ENCODE data around the gene ZNF521.

Gene ZNF521

DNA sequence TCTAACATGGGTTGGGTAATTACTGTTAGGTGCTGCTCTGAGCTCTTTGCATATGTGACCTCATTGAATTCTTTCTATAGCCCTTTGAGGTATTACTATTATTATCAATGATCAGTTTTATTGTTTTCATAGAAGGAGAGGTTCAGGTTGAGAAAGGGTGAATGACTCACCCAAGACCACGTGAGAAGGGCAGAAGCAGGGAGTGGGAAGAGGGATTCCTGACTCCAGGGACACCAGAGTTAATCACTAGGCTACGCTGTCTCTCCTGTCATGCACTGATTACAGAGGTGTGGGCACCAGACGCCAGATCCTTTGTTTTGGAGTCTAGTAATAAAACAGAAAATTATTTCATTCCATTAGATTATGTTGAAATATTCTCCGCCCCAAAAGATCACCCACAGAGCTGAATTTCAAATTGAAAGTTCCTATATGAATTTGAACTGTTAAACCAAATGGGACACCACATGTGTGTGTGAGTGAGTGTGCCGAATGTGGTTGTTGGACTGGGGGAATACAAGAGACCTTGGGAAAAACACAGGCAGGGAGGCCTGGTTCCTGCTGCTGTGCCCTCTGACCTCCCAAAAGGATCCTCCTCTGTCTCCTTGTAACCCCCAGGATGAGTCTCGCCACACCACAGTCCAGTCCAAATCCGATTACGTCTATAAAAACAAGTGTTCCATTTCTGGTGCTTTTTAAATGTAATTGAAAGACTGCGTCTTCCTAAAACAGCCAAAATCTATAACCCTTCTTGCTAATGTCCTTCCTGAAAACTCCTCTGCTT, 215.4 kb downstream of the ZNF521 start:
- DNase-seq (ENCODE audit: low read depth in 1 of 2, low spot score in 1 of 2), result no peak

- DNase-seq (ENCODE audit: low read depth in 1 of 2, low spot score in 1 of 2), result no peak
Measured at GRCh38 chr18:25134861-25135260, 217.1 kb downstream of the ZNF521 start.

DNA sequence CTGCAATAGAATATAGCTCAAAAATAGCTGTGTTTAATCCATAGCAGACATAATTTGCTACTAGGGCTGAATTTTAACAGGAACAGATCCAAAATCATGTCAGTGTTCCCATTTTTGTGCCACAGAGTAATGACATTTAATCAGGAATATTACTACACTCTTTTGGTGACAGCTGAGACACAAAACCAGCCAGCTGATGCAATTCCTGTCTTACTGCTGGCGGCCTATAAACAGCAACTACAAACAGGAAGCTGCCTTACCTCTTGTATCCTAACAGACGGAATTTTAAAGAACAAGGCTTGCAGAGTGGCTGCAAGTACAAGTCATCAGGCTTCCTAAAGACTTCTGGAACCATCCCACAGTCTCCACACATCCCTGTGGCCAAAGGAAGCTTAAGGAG, 218.1 kb downstream of the ZNF521 start:
- no peak for DNase-seq (ENCODE audit: low read depth in 1 of 2, low spot score in 1 of 2)

- no peak for DNase-seq (ENCODE audit: low read depth in 1 of 2, low spot score in 1 of 2)
Measured at GRCh38 chr18:25132786-25133496, 219.0 kb downstream of the ZNF521 start.

- DNase-seq (ENCODE audit: low read depth in 1 of 2, low spot score in 1 of 2), result no peak
Measured at GRCh38 chr18:25126751-25127150, 225.2 kb downstream of the ZNF521 start.

- no peak for DNase-seq (ENCODE audit: low read depth in 1 of 2, low spot score in 1 of 2)
Measured at GRCh38 chr18:25125680-25126079, 226.3 kb downstream of the ZNF521 start.

DNA sequence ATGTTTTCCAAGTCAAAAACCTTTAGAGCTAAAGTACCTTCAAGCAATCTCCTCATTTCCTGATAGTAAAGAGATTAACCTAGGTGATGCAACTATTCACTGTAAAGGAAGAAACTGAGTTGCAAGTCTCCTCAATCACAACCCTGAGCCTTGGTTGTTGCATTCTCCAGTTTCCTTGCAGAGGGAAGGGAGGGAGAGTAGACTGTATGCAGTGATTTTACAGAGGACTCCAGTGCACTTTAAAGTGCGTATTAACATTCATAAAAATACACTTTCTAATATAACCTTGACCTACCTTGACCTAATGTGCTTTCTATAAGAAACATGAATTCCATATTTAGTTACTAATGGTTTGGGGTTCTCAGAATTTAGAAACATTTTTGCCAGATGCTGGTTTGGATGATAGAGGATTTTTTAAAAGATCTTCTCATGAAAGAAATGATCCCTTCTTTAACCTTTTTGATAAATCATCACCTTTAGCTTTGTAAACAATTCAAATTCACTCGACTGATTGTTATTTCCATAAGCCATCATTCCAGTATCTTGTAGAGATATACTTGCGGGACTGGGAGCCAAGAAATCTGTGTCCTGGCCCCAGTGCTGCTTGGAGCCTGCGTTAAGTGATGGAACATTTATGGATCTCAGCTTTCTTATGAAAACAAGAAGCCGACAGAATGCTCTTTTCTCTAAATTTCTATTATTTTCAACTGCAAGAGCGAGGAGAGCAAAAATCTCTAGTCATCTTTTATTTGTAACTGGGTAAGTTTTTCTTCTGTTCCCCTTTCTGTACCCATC, 228.3 kb downstream of the ZNF521 start:
- no peak for DNase-seq (ENCODE audit: low read depth in 1 of 2, low spot score in 1 of 2)

DNA sequence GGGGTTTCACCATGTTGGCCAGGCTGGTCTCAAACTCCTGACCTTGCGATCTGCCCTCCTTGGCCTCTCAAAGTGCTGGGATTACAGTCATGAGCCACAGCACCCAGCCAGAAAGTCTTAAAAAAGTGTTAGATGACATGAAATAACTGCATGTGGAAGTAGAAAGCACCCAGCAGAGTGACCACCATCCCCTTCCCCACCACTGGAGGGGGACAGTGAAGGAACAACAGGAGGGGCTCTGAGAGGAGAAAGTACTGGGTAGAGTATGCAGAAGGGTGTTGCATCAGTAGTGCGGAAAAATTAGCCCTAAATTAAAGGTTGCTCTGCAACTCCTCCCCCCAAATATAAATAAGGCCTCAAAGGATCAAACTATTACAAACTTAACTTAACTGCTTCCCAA, 230.5 kb downstream of the ZNF521 start:
- no peak for DNase-seq (ENCODE audit: low read depth in 1 of 2, low spot score in 1 of 2)

DNA sequence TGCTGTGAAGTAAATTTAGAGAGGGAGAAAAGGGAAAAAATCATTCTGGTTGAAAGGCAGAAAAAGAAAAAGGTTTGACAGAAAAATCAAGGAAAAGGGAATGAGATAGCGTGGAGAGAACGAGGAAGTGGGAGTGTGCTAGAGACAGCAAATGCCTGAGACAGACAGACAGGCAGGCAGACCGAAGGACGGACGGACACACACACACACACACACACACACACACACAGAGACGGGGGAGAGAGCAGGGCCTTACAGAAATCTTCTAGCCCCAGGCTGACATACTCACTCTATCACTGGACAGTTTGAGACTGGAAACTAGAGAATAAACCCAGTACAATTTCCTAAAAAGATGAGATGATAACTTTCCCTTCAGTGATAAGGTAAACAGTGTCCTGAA, 238.4 kb downstream of the ZNF521 start:
- no peak for DNase-seq (ENCODE audit: low read depth in 1 of 2, low spot score in 1 of 2)

DNA sequence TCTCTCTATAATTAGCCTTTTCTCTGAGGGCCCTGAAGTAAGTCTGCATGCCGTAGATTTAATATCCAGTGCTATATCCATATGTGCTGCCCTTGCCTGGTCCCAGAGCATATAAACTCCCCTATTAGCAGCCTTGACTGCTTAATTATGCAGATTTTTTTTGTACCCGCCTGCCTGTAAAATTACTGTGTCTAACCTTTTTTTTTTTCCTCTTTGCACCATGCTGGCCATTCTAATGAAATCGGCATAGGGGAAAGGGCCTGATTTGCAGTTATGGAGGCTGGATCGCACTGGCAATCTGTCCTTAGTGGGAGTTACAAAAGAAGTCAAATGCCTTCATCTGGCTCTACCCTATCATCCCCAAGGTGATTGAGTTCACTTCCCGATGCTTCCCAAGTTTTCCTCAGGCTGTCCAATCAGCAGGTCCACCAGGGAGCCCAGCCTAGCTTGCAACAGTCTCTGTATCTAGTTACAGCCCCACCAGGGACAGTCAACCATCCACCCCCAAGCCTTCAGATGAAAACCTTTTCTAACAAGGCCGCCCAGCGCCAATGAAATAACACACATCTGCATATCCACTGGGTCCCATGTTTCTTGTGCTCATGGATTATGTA, 239.0 kb downstream of the ZNF521 start:
- DNase-seq (ENCODE audit: low read depth in 1 of 2, low spot score in 1 of 2), result no peak

- DNase-seq (ENCODE audit: low read depth in 1 of 2, low spot score in 1 of 2), result no peak
Measured at GRCh38 chr18:25111377-25112288, 240.3 kb downstream of the ZNF521 start.

- no peak for DNase-seq (ENCODE audit: low read depth in 1 of 2, low spot score in 1 of 2)
Measured at GRCh38 chr18:25109484-25109883, 242.5 kb downstream of the ZNF521 start.

DNA sequence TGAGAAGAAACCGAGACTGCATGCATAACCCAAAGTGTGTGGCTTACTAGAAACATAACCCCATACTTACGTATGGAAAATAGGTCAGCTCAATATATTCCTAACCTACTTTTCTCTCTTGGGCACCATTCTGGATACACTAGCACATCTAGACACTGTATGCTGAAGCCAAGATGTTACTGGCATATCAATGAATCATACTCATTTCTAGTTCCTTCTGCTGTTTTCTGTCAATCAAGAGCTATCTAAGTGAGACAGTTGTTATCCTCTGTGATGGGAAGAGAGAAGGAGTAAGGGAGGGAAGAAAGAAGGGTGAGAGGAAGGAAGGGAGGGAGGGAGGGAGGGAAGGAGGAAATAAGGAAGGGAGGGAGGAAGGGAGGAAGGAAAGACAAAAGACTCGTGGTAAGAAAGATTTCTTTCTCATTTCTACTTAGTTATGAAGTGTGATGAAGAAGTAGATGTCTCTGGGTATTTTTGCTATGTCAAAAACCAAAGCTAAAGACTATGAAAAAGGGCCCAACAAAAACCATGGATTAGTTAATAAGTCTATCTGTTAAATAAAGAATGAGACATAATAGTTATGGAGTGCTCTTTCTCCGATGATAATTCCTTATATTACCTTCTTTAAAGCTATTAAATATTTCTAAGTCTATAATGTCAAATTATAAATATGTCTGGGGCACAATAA, 248.4 kb downstream of the ZNF521 start:
- DNase-seq (ENCODE audit: low read depth in 1 of 2, low spot score in 1 of 2), result no peak

DNA sequence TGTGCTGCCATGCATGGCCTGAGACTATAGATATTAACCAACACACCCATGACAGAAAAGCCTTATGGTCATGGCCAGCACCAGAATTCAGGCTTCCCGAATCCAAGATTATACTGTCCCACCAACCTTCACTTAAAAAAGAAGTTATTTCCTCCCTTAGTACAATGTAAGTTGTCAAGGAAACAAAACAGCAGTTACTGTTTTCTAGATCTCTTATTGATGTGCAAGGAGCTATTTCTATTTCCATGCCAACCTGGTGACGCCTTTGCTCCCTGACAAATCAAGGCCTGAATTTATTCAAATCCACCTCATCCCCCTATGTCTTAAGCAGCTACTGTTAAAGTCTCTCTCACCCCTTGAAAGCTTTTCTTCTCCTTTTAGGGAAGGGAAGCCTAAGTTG, 249.3 kb downstream of the ZNF521 start:
- DNase-seq (ENCODE audit: low read depth in 1 of 2, low spot score in 1 of 2), result no peak

DNA sequence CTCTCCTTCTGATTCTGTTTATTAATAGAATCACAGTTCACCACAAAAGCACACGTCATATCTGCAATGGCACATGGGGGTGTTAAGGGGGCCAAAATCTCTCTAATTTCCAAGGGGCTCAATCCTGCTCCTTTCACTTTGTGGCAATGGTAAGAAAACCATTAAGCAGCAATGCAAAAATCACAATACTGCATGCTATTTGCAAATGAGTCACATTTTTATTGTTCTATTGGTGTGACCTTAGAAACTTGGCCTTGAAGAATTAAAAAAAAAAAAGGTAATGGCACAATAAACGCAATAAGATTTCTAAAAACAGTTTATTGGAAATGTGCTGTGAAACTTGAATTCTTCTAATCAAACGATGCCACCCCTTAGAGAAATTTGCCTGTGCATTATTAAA, 251.5 kb downstream of the ZNF521 start:
- no peak for DNase-seq (ENCODE audit: low read depth in 1 of 2, low spot score in 1 of 2)

GRCh38 chr18:25099895-25100294, 252.1 kb downstream of the ZNF521 start:
- no peak for DNase-seq (ENCODE audit: low read depth in 1 of 2, low spot score in 1 of 2)

- no peak for DNase-seq (ENCODE audit: low read depth in 1 of 2, low spot score in 1 of 2)
Measured at GRCh38 chr18:25097569-25098056, 254.4 kb downstream of the ZNF521 start.

DNA sequence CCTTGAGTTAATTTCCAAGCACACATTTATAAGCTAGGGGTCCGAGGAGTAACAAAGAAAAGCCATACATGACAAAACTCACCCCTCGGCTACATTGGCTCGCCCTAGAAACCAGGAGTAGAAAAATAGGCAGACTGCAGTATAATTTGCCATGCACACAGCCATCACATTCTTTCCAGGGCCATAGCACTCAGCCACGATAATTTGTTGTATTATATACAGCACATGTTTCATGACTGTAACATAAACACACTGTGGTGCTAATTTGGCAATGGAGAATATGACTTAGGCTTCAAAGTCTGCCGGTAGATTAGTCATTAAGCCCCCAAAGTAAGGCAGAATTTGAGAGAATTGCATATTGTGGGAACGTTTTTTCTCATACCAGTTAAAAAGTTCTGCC, 254.9 kb downstream of the ZNF521 start:
- DNase-seq (ENCODE audit: low read depth in 1 of 2, low spot score in 1 of 2), result no peak

GRCh38 chr18:25093141-25093540, 258.8 kb downstream of the ZNF521 start:
- DNase-seq (ENCODE audit: low read depth in 1 of 2, low spot score in 1 of 2), result no peak

- no peak for DNase-seq (ENCODE audit: low read depth in 1 of 2, low spot score in 1 of 2)
Measured at GRCh38 chr18:25089470-25089869, 262.5 kb downstream of the ZNF521 start.
